Upper lobe of left lung (tissue), 6 donors: ENCODE results near the gene SSRP1. TPM values are rescaled to one million over a fixed set of nuclear protein-coding genes. Genes with fewer than 3 reads are reported as not detected.
A peak's percentile ranks its signal among the peaks of the same experiment; 100 is the strongest.

Experiments used
- ATAC-seq, 2 donors: fragments of 200-7000 bp; cut with Tn5 transposase; one replicate each; pipeline ENCODE4 v1.9.1; 2022; ENCODE audit warnings: mild to moderate bottlenecking in 2 of 2, moderate library complexity in 2 of 2; ENCODE audit not compliant: low FRiP score in 2 of 2
- DNase-seq, 2 donors: peaks; one replicate each; pipeline ENCODE4 v3.0.0-alpha.2; 2019 to 2020
- H3K27ac ChIP-seq, 4 donors: fragments of 200-600 bp; sonication (generic); one replicate each; pipeline ENCODE4 v1.5.1; 2016 to 2019
- H3K27me3 ChIP-seq, 4 donors: fragments of 200-600 bp; sonication (generic); one replicate each; pipeline ENCODE4 v1.5.1; 2017 to 2019
- H3K36me3 ChIP-seq, 4 donors: fragments of 200-600 bp; sonication (generic); one replicate each; pipeline ENCODE4 v1.5.1; 2016 to 2019
- H3K4me1 ChIP-seq, 4 donors: fragments of 200-600 bp; sonication (generic); one replicate each; pipeline ENCODE4 v1.5.1; 2018 to 2019
- H3K4me3 ChIP-seq, 4 donors: fragments of 200-600 bp; sonication (generic); one replicate each; pipeline ENCODE4 v1.5.1; 2017 to 2019; ENCODE audit warnings: mild to moderate bottlenecking in 2 of 4, moderate library complexity in 1 of 4
- H3K9me3 ChIP-seq, 4 donors: fragments of 200-600 bp; sonication (generic); one replicate each; pipeline ENCODE4 v1.5.1; 2018 to 2019
- CTCF ChIP-seq, 6 experiments: fragments of 450-650 bp in 4 of 6; fragments of 200-600 bp in 2 of 6; sonication (generic) in 2 of 6; IDR thresholded peaks; one replicate each; pipeline ENCODE4 v1.5.1; 2016 to 2019; ENCODE audit warnings: antibody characterized with exemption in 6 of 6
- EP300 ChIP-seq, 4 donors: sonication (generic); formaldehyde crosslinking; IDR thresholded peaks; one replicate each; pipeline ENCODE4 v1.5.1; 2017; ENCODE audit warnings: antibody characterized with exemption in 4 of 4, control low read depth in 2 of 4
- POLR2A ChIP-seq, 4 donors: fragments of 450-650 bp; IDR thresholded peaks; one replicate each; pipeline ENCODE4 v1.5.1; 2016 to 2017; ENCODE audit warnings: antibody characterized with exemption in 4 of 4, mild to moderate bottlenecking in 2 of 4
- POLR2AphosphoS5 ChIP-seq, 2 donors: sonication (generic); formaldehyde crosslinking; IDR thresholded peaks; one replicate each; pipeline ENCODE4 v1.5.1; 2017; ENCODE audit warnings: antibody characterized with exemption in 2 of 2
- WGBS, 2 donors: methylation state at CpG; one replicate each; pipeline ENCODE4 v1.1.5; 2017 to 2018; 5-methylcytosine and 5-hydroxymethylcytosine counted together
- total RNA-seq, 6 donors: library from RNA; depleted of rRNA in 4 of 6; stranded (reverse); fragments of >200 nt in 4 of 6; gene quantifications; one replicate each; pipeline versions ENCODE4 v1.1.0 to v1.2.1, GENCODE V29; 2016 to 2021
- donor health status: DM: no; HTN: no; CAD: no; lungs with moderate emphysema.
- donor health status: DM: no; HTN: yes; CAD: no; lungs with severe emphysema.

SSRP1 gene
- total RNA-seq, 6 donors from 2014 or later, result 48.2 to 89.6 (median 65.5) TPM

DNA sequence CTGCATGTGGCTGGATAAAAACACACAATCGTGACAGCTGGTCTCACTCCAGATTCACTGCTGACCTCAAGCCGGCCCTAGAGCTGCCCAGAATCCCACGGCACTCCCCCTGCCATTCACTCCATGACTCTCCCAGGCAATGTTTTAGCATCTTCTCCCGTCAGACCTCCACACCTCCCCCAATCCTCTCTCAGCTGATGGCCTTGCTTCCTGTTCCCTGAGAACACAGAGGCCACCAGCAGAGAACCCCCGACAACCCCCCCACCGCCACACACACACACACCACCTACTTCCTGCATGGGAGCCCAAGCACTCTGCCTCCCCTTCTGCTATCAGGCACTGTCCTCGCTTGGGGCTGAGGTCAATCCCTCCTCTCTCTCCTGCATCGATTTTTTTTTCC is 20.2 kb downstream of the SSRP1 start:
- TF ChIP-seq POLR2AphosphoS5 (IDR thresholded peaks at IDR 0.05) (peak in 1 of 2 donors; percentile 13), POLR2A (IDR thresholded peaks at IDR 0.05) (no peak)
- Histone ChIP-seq H3K27ac (peak overlapping the region; percentile 35 to 59 (median 44)), H3K36me3 (peaks cover 26 to 80% (median 62%) of the 10 kb centered on the region in 4 donors), H3K27me3 (no peaks in the 10 kb centered on the region), H3K4me3 (no peak overlapping the region), H3K9me3 (no peaks in the 10 kb centered on the region), H3K4me1 (peaks cover 66 to 77% (median 74%) of the 10 kb centered on the region in 4 donors)
- no peak for ATAC-seq
- WGBS, 2 donors, result 18 to 22% methylated on average over 8 of the region's 8 CpGs
- no peak for DNase-seq

GRCh38 chr11:57314221-57314973 is 21.3 kb downstream of the SSRP1 start:
- Histone ChIP-seq H3K4me1 (peaks cover 66 to 78% (median 76%) of the 10 kb centered on the region in 4 donors), H3K27me3 (no peaks in the 10 kb centered on the region), H3K36me3 (peaks cover 22 to 79% (median 64%) of the 10 kb centered on the region in 4 donors), H3K27ac (peak overlapping the region in 1 of 4 donors; percentile 22), H3K9me3 (no peaks in the 10 kb centered on the region), H3K4me3 (no peak overlapping the region)
- DNase-seq, result no peak
- WGBS, 2 donors, result 91 to 94% methylated on average over 13 to 15 of the region's 15 CpGs
- no peak for TF ChIP-seq CTCF (IDR thresholded peaks at IDR 0.05)
- no peak for TF ChIP-seq EP300 (IDR thresholded peaks at IDR 0.05)
- no peak for TF ChIP-seq POLR2AphosphoS5 (IDR thresholded peaks at IDR 0.05)
- no peak for TF ChIP-seq POLR2A (IDR thresholded peaks at IDR 0.05)
- no peak for ATAC-seq

- no peak overlapping the region for H3K4me3 ChIP-seq
- peaks cover 22 to 78% (median 64%) of the 10 kb centered on the region in 4 donors for H3K36me3 ChIP-seq
- 59 to 86% methylated on average over 4 to 8 of the region's 8 CpGs for WGBS, 2 donors
- no peak for TF ChIP-seq CTCF (IDR thresholded peaks at IDR 0.05)
- no peak for TF ChIP-seq POLR2A (IDR thresholded peaks at IDR 0.05)
- no peak for TF ChIP-seq EP300 (IDR thresholded peaks at IDR 0.05)
- TF ChIP-seq POLR2AphosphoS5 (IDR thresholded peaks at IDR 0.05), result no peak
- peaks cover 64 to 83% (median 79%) of the 10 kb centered on the region in 4 donors for H3K4me1 ChIP-seq
- H3K9me3 ChIP-seq, result no peaks in the 10 kb centered on the region
- peak overlapping the region in 2 of 4 donors; percentile 22 to 91 for H3K27ac ChIP-seq
- ATAC-seq (no peak), DNase-seq (no peak)
- H3K27me3 ChIP-seq, result no peaks in the 10 kb centered on the region
Measured at GRCh38 chr11:57313788-57314135, 21.9 kb downstream of the SSRP1 start.

- Histone ChIP-seq H3K27me3 (no peaks in the 10 kb centered on the region), H3K4me1 (peaks cover 62 to 83% (median 79%) of the 10 kb centered on the region in 4 donors), H3K36me3 (peaks cover 22 to 74% (median 63%) of the 10 kb centered on the region in 4 donors), H3K4me3 (no peak overlapping the region), H3K27ac (peak overlapping the region; percentile 81 to 94 (median 90)), H3K9me3 (no peaks in the 10 kb centered on the region)
- DNase-seq (peak in 1 of 2 donors; percentile 75), ATAC-seq (no peak)
- WGBS, 2 donors, result 75 to 76% methylated on average over 12 to 21 of the region's 26 CpGs
- no peak for TF ChIP-seq POLR2AphosphoS5 (IDR thresholded peaks at IDR 0.05)
- TF ChIP-seq CTCF (IDR thresholded peaks at IDR 0.05), result no peak
- no peak for TF ChIP-seq POLR2A (IDR thresholded peaks at IDR 0.05)
- TF ChIP-seq EP300 (IDR thresholded peaks at IDR 0.05), result no peak
Measured at GRCh38 chr11:57313071-57313787, 22.5 kb downstream of the SSRP1 start.

DNA sequence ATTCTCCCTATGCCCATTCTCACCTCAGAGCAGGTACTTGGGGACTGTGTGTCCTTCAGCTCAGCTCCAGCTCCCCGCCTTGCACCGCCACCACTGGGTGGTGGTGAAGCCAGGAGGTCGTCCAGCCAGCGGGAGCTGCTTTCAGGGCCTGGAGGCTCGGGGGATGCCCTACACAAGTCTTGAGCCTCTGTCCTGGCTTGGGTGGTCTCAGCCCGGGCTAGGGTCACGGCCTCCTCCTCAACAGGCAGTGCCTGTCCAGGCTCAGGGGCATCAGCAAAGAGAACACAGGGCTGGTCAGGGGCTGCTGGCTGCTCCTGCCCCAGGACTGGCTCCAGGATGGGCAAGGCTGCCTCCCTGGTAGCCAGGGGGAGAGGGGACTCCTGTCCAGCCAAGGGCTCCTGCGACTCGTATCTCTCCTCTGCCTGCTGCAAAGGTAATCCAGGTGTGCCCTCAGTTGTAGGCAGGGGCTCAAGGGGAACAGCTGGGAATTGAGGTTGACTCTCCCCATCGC is 23.1 kb downstream of the SSRP1 start:
- Histone ChIP-seq H3K36me3 (peaks cover 22 to 74% (median 58%) of the 10 kb centered on the region in 4 donors), H3K4me1 (peaks cover 62 to 81% (median 79%) of the 10 kb centered on the region in 4 donors), H3K27ac (peak overlapping the region; percentile 81 to 94 (median 90)), H3K4me3 (no peak overlapping the region), H3K9me3 (no peaks in the 10 kb centered on the region), H3K27me3 (no peaks in the 10 kb centered on the region)
- no peak for ATAC-seq
- DNase-seq, result peak in 1 of 2 donors; percentile 74
- 89 to 100% methylated on average over 2 to 10 of the region's 10 CpGs for WGBS, 2 donors
- TF ChIP-seq CTCF (IDR thresholded peaks at IDR 0.05) (no peak), POLR2AphosphoS5 (IDR thresholded peaks at IDR 0.05) (no peak), EP300 (IDR thresholded peaks at IDR 0.05) (no peak), POLR2A (IDR thresholded peaks at IDR 0.05) (no peak)
